Spleen (tissue), 13 donors: ENCODE measurements around the gene DKK3. TPM values are rescaled to one million over a fixed set of nuclear protein-coding genes. Genes with fewer than 3 reads are reported as not detected.

Experiments
- DNase-seq: peaks from one replicate; pipeline ENCODE4 v3.0.0-alpha.2; 2020
- H3K27ac ChIP-seq, 8 donors: fragments of 200-600 bp; sonication (generic) in 7 of 8; 1 replicate in 4 of 8; 2 replicates in 4 of 8; pipeline versions ENCODE4 v1.5.0 to v1.8.0; 2016 to 2021; ENCODE audit warnings: inconsistent platforms in 4 of 8, mild to moderate bottlenecking in 4 of 8, moderate library complexity in 1 of 8
- H3K27me3 ChIP-seq, 7 donors: fragments of 200-600 bp; sonication (generic) in 6 of 7; replicated peaks in 1 of 7; 1 replicate in 4 of 7; 2 replicates in 3 of 7; pipeline versions ENCODE4 v1.5.0 to v1.8.0; 2016 to 2021; ENCODE audit warnings: inconsistent platforms in 3 of 7, mild to moderate bottlenecking in 1 of 7
- H3K36me3 ChIP-seq, 6 donors: fragments of 200-600 bp; sonication (generic) in 5 of 6; 1 replicate in 4 of 6; 2 replicates in 2 of 6; pipeline versions ENCODE4 v1.5.0 to v1.8.0; 2016 to 2021; ENCODE audit warnings: inconsistent platforms in 2 of 6
- H3K4me1 ChIP-seq, 6 donors: fragments of 200-600 bp; sonication (generic) in 5 of 6; 1 replicate in 3 of 6; 2 replicates in 3 of 6; pipeline versions ENCODE4 v1.5.0 to v1.8.0; 2016 to 2021; ENCODE audit warnings: inconsistent platforms in 3 of 6
- H3K4me3 ChIP-seq, 8 donors: fragments of 200-600 bp; sonication (generic) in 7 of 8; 1 replicate in 4 of 8; 2 replicates in 4 of 8; pipeline versions ENCODE4 v1.5.0 to v1.8.0; 2016 to 2021; ENCODE audit warnings: inconsistent platforms in 4 of 8, mild to moderate bottlenecking in 4 of 8, moderate library complexity in 2 of 8
- H3K9me3 ChIP-seq, 8 donors: fragments of 200-600 bp; sonication (generic) in 7 of 8; 1 replicate in 4 of 8; 2 replicates in 4 of 8; pipeline versions ENCODE4 v1.5.0 to v1.8.0; 2016 to 2021; ENCODE audit warnings: inconsistent platforms in 4 of 8
- POLR2A ChIP-seq, 3 donors: fragments of 450-650 bp; IDR thresholded peaks; one replicate each; pipeline ENCODE4 v1.5.1; 2017; ENCODE audit warnings: antibody characterized with exemption in 3 of 3, mild to moderate bottlenecking in 1 of 3
- POLR2AphosphoS5 ChIP-seq, 3 donors: sonication (generic); formaldehyde crosslinking; IDR thresholded peaks; one replicate each; pipeline ENCODE4 v1.5.1; 2017; ENCODE audit warnings: antibody characterized with exemption in 3 of 3
- WGBS, 5 donors: extraction: QIAGEN DNeasy Blood & Tissue Kit in 3 of 5; methylation state at CpG; one replicate each; pipeline versions ENCODE4 v1.1.5 to v1.1.7; 2013 to 2018; 5-methylcytosine and 5-hydroxymethylcytosine counted together
- intact Hi-C: fragments of 100-400 bp; cut with DNase I; formaldehyde crosslinking; loops from one replicate; pipeline ENCODE4 v1.15.0; 2023; ENCODE audit warnings: low total_unique reads
- long read RNA-seq, 2 donors: transcript quantifications; one replicate each; lab custom pipeline, GENCODE V29; 2026
- polyA plus RNA-seq, 3 donors: library from polyadenylated mRNA; stranded (reverse); fragments of 200-250 nt; gene quantifications; one replicate each; pipeline ENCODE4 v1.2.1, GENCODE V29; 2013
- total RNA-seq, 7 donors: library from RNA; depleted of rRNA in 3 of 7; stranded (reverse); fragments of >200 nt in 3 of 7; fragmentation: NEBNext Ultra II Directional in 4 of 7; extraction: Animal tissue kit (Norgen Biotek cat#: 25700) in 4 of 7; gene quantifications; one replicate each; pipeline versions ENCODE4 v1.1.0 to v1.2.1, GENCODE V29; 2016 to 2021
- TF ChIP-seq, protein P1 (sequence below), 11 experiments: fragments of 200-600 bp in 7 of 11; fragments of 450-650 bp in 4 of 11; sonication (generic) in 4 of 11; IDR thresholded peaks in 8 of 11; conservative IDR thresholded peaks in 3 of 11; 1 replicate in 7 of 11; 2 replicates in 4 of 11; pipeline versions ENCODE4 v1.4.0 to v1.8.0; 2016 to 2021; ENCODE audit warnings: antibody characterized with exemption in 11 of 11, inconsistent platforms in 4 of 11, mild to moderate bottlenecking in 1 of 11
- donor health status: healthy with polysubstance abuse.
- donor health status: DM: no; HTN: no; CAD: no; lungs with moderate emphysema.
- donor health status: DM: no; HTN: no; CAD: no.
- donor health status: Bipolar disorder and iron deficiency.
- donor health status: healthy.
- donor health status: DM: no; HTN: no; CAD: no.
- donor health status: DM: yes; HTN: yes; CAD: no.

DKK3 gene
- total RNA-seq, result 100 to 1,000 TPM in 1 of 7 donors, 10 to 100 TPM in 6; 26.9 to 111 (median 53.2) TPM
- polyA plus RNA-seq, result 10 to 100 TPM in 2 of 3 donors, 1 to 10 TPM in 1; 8.6 to 14.2 (median 12.3) TPM
- long read RNA-seq, donor 1, transcript DKK3-201 (8 exons, 2,636 nt), result major isoform, 11 of 11 reads
- long read RNA-seq, donor 1, partial matches to known transcripts, result 0 of 11 reads
- long read RNA-seq, donor 1, other reads (novel, unspliced or antisense), result 0 of 11 reads
- long read RNA-seq, donor 2, transcript DKK3-201 (8 exons, 2,636 nt), result major isoform, 8 of 23 reads
- long read RNA-seq, donor 2, partial matches to known transcripts, result 14 of 23 reads
- long read RNA-seq, donor 2, other reads (novel, unspliced or antisense), result 0 of 23 reads

DNA sequence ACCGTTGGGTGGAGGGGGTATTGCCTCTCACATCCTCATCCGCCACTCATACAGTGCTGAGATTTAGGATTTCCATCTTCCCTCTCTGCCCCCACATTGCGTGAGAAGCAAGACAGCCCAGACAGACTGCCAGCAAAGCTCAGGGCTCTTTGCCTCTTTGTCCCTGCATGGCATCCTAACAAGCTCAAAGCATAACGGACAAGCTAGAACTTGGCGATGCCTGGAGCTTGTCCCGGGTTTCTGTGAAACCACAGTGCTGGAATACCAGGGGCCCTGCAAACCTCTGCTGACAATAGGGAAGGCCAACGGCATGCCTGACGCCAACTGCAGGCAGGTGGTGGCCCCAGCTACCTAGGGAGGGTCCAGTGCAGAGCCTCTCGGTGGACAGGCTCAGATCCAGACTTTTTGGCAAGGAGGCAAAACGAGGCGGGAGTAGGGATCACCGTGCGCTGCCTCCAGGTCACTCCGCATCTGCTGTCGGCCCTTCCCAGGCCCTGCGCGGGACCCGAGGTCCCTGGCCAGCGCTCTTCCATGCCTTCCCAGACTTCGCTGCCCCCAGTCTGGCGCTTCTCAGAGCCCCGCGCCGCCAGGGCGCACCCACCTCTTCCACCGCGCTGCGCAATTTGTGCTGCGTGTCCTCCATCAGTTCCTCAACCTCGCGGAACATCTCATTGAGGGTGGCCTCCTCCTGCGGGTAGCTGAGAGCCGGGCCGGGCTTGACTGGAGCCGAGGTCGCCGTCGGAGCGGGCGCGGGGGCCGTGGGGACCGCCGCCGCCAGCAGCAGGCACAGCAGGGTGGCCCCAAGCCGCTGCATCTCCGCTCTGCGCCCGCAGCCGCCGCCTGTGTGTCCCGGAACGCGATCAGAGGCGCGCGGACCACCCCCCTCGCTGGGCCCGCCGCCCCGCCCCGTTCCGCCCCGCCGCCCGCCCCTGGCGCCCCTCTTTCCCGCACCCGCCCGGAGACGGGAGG, at the start of gene DKK3:
DKK3 (minus strand) TSS at position 858 of the 969 bp plus-strand sequence; CDS start at position 814, 44 bp downstream.
- Histone ChIP-seq H3K36me3 (no peaks in the 10 kb centered on the region), H3K27ac (peak within 1 kb of the TSS in 7 of 8 donors; percentile 41 to 70 (median 63)), H3K4me1 (peaks cover 0 to 25% (median 18%) of the 10 kb centered on the region in 6 donors), H3K27me3 (peaks cover 2 to 81% (median 29%) of the 10 kb centered on the region in 7 donors), H3K4me3 (peak within 1 kb of the TSS; percentile 25 to 72 (median 39)), H3K9me3 (no peaks in the 10 kb centered on the region)
- intact Hi-C loops, result no loop called here
- WGBS, 5 donors, result 9 to 39% (median 11%) methylated on average over 11 to 71 of the region's 71 CpGs
- TF ChIP-seq POLR2A (IDR thresholded peaks at IDR 0.05), result no peak
- peak in 1 of 3 donors; percentile 24 for TF ChIP-seq POLR2AphosphoS5 (IDR thresholded peaks at IDR 0.05)
- DNase-seq, result no peak

DNA sequence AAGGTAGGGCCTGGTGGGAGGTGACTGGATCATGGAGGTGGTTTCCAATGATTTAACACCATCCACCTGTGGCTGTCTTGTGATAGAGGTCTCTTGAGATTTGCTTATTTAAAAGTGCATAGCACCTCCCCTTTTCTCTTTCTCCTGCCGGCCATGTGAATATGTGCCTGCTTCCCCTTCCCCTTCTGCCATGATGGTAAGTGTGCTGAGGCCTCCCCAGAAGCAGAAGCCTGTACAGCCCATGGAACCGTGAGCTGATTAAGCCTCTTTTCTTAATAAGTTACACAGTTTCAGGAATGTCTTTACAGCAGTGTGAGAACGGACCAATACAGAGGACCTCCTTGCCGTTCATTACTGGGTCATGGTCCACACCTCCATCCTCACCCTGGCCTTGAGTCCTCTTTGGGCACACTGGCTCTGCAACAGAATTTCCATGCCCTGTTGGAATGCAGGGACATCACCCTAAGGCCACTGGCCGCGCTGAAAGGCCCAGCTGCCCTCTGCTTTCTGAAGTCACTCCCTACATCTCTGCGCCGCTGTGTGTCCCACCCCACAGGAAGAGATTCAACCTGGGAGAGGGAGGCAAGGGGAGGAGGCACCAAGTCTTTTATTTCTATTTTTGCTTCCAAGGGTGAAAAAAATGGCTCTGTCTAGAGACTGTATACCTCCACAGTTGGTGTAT, 49.0 kb upstream of the DKK3 start:
- intact Hi-C loops, result no loop called here
- 91 to 99% (median 97%) methylated on average over 8 of the region's 8 CpGs for WGBS, 5 donors
- TF ChIP-seq POLR2A (IDR thresholded peaks at IDR 0.05) (no peak), POLR2AphosphoS5 (IDR thresholded peaks at IDR 0.05) (no peak)
- TF ChIP-seq, protein P1, sequence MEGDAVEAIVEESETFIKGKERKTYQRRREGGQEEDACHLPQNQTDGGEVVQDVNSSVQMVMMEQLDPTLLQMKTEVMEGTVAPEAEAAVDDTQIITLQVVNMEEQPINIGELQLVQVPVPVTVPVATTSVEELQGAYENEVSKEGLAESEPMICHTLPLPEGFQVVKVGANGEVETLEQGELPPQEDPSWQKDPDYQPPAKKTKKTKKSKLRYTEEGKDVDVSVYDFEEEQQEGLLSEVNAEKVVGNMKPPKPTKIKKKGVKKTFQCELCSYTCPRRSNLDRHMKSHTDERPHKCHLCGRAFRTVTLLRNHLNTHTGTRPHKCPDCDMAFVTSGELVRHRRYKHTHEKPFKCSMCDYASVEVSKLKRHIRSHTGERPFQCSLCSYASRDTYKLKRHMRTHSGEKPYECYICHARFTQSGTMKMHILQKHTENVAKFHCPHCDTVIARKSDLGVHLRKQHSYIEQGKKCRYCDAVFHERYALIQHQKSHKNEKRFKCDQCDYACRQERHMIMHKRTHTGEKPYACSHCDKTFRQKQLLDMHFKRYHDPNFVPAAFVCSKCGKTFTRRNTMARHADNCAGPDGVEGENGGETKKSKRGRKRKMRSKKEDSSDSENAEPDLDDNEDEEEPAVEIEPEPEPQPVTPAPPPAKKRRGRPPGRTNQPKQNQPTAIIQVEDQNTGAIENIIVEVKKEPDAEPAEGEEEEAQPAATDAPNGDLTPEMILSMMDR (IDR thresholded peaks at IDR 0.05 in 8 of 11, conservative IDR thresholded peaks at IDR 0.05 in 3 of 11), result no peak
- H3K9me3 ChIP-seq, result peaks cover 0 to 9% (median 3%) of the 10 kb centered on the region in 8 donors
- no peaks in the 10 kb centered on the region for H3K27me3 ChIP-seq
- no peaks in the 10 kb centered on the region for H3K36me3 ChIP-seq
- DNase-seq, result no peak
- H3K4me3 ChIP-seq, result no peak overlapping the region
- no peak overlapping the region for H3K27ac ChIP-seq
- H3K4me1 ChIP-seq, result no peaks in the 10 kb centered on the region

DNA sequence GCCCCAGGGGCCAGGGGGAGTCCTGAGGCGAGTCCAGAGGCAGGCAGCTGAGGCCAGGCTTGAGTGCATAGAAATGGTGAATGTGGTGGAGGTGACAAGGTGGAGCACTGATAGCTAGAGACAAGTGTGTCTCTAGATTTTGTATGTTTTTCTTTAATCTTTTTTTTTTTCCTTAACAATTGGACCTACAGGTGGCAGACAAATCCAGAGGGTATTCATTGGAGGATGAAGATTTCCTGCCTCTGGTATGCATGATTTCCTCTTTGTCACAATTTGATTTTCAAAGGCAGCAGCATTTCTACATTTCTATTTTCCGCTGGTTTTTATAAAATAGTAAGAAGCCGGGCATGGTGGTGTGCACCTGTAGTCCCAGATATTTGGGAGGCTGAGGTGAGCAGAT, 47.7 kb upstream of the DKK3 start:
- Histone ChIP-seq H3K4me3 (no peak overlapping the region), H3K4me1 (no peaks in the 10 kb centered on the region), H3K27me3 (no peaks in the 10 kb centered on the region), H3K36me3 (no peaks in the 10 kb centered on the region), H3K27ac (no peak overlapping the region), H3K9me3 (peaks cover 0 to 9% (median 3%) of the 10 kb centered on the region in 8 donors)
- 61 to 86% (median 74%) methylated on average over 3 of the region's 3 CpGs for WGBS, 5 donors
- no peak for TF ChIP-seq POLR2AphosphoS5 (IDR thresholded peaks at IDR 0.05)
- no peak for TF ChIP-seq POLR2A (IDR thresholded peaks at IDR 0.05)
- TF ChIP-seq, protein P1 (IDR thresholded peaks at IDR 0.05 in 8 of 11, conservative IDR thresholded peaks at IDR 0.05 in 3 of 11), result no peak
- intact Hi-C loops, result no loop called here
- no peak for DNase-seq

DNA sequence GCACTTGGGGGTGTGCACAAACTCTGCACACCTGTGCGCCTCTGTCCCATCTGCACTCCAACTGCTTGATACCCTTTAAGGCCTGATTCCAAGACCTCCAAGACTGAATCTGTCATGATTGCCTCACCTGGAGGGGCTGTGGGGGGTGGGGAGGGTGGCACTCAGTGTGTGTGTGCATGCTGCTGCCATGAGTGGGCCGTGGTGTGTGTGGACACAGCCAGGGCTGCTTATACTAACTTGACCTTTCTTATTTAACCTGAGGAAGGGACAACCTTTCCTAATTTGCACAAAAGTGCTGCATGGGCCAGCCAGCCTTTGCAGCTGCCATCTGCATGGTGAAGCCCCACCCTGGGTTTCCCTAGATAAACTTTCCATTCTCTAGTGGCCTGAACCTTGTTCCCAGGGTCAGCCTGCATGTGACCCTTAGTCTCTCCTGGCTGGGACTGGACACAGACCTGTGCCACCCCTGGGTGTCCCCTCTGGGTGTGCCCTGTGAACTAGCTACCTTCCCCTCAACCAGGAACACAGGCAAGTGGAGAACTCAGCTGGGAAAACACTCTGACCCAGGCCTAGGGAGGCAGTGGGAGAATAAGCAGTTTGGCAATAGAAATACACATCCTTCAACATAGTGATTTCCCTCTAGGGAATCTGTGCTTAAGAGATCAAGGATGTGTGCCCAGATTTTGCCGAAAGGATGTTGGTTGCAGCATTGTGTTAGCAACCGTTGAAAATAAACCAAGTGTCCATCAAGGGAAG, 45.4 kb upstream of the DKK3 start:
- no peak for TF ChIP-seq POLR2AphosphoS5 (IDR thresholded peaks at IDR 0.05)
- TF ChIP-seq POLR2A (IDR thresholded peaks at IDR 0.05), result no peak
- TF ChIP-seq, protein P1 (IDR thresholded peaks at IDR 0.05 in 8 of 11, conservative IDR thresholded peaks at IDR 0.05 in 3 of 11), result no peak
- H3K4me3 ChIP-seq, result no peak overlapping the region
- no peaks in the 10 kb centered on the region for H3K36me3 ChIP-seq
- no peak overlapping the region for H3K27ac ChIP-seq
- intact Hi-C loops, result no loop called here
- peaks cover 0 to 9% (median 3%) of the 10 kb centered on the region in 8 donors for H3K9me3 ChIP-seq
- H3K4me1 ChIP-seq, result peaks cover 0 to 3% (median 0%) of the 10 kb centered on the region in 6 donors
- WGBS, 5 donors, result 50 to 73% (median 59%) methylated on average over 3 to 4 of the region's 4 CpGs
- no peak for DNase-seq
- H3K27me3 ChIP-seq, result no peaks in the 10 kb centered on the region
